Hepatic stellate cell (primary cell): Measurements from ENCODE around the gene PLA2G4D.

Experiments
- DNase-seq: peaks from one replicate; pipeline ENCODE4 v3.0.0; 2011; ENCODE audit warnings: low spot score

PLA2G4D gene

DNA sequence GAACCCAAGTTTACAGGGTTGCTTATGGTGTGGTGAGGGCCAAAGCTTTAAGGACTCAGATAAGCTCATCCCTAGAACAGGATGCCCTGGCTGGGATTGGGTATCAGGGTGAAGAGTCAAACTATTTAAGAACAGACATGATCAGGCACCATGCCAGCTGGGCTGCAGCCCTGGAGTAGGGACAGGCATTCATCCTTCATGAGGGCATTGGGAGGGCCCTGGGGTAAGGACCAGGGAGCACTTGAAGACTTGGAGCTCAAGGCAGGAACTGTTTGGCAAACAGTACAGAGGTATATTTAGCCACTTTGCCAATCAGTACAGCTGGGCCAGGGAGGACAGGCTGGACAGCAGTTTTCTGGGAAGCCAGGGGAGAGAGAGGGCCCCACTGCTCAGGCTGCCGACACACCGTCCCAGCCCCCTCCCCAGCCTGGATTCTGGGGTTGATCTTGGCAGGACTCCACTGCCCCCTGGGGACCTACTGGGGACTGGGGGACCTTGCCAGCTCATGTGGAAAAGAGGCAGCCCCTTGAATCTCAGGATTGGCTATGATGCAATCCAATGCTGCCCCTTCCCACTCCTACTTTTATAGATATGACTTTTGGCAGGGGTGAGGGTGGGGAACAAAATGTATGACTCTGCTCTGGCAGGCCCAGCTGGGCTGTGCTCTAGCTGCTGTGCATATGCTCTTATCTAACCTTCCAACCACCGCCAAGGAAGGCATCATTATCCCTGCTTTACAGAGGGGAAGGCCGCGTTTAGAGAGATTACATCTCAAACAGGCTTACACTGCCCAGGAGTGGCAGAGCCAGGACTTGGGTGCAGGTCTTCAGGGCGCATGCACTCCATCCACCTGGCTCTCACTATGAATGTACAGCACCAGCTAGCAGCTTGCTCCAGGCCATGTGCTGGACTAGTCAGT, 75.8 kb downstream of the PLA2G4D start:
- no peak for DNase-seq
